GF-D8 (cell line): ENCODE measurements around the gene JAG1.

Experiments used
- DNase-seq: peaks from one replicate; lab custom pipeline; 2025; lab: John Stamatoyannopoulos, UW

The JAG1 gene

DNA sequence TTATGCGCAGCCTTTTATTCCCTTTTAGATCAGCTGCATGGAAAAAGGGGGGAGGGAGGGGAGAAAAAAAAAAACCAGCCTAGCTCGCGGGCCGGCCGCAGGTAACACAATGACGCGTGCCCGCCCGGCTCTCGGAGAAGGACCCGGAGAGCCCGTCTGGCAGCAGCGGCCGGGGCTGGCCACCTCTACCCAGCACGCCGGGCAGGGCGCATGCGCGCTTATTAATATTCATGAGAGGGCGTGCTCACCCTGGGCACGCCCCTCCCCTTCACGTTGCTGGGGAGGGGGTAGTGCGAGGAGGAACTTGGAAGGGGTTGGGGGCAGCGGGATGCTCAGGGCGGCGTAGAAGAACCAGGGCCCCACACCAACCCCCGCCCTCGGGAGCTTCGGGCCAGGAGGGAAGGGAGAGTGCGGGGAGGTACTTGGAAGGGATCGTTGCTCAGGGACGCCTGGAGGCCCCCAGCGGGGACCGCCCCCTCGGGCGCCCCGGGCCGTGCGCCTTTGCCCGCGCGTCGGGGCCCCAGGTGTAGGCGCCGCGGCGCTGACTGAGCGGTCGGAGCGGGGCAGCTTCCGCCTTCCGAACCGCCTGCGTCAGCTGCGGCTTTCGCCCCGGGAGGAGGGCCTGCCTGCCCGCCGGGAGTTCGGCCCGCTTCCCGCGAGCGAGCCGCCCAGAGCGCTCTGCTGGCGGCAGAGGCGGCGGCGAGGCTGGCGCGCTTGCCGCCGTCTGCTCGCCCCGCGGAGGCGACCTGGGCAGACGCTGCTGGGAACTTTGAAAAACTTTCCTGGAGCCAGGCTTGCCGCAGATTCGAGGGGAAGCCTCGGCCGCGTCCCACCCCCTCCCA lies at the start of gene JAG1:
Gene JAG1, minus strand, starts transcription at position 158 of the 842 bp plus-strand sequence. CDS start 469 bp downstream, outside the sequence.
- DNase-seq: peak; percentile 82

DNA sequence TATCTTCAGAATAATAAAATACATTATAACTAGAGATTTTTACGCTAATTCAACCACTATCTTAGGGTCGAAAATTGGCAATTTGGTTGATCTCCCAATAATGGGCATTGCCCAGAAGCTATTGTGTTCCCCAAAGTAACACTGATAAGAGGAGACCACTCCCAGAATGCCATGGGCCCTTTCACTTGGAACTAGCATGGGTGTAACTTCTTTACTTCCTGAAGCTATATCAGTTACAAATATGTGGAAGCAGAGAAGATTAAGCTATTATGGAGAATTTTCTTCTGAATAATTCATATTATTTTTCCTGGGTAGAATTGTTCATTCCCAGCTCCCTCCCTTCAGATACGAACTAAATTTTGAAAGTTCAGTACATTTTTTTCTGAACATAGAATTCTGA lies 48.2 kb upstream of the JAG1 start:
- DNase-seq: no peak

DNA sequence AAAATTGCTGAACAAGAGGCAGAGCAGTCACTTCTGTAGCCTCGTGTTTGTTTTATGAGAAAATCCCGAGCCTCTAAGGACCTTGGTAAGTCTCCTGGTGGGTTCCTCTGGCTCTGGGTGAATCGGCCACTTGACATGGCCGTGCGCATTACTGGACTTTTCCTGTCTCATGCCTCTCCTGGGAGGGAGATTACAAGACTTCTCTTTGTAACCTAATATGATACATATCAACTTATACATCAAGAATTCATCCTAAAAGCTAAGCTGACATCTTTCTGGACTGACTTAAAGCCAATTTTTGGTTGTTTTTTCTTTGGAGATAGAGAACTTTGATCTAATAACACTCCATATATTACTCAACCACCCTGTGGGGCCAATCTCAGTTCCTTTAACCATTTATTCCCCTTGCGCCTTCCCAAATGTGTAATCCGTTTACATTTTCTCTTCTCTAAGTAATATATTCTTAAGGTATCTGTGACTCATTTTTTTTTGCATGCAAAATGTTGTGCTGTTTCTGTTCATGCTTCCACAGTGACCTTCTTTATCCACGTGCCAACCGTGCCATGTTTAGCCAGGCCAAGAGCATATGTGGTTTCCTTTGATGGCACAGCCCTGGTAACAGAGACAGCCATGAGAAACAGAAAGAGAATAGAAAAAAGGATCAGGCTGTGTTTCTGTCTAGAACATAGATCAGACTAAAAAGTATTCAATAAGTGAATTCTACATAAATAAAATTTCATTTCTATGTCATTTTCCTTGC lies 47.5 kb upstream of the JAG1 start:
- no peak for DNase-seq

DNA sequence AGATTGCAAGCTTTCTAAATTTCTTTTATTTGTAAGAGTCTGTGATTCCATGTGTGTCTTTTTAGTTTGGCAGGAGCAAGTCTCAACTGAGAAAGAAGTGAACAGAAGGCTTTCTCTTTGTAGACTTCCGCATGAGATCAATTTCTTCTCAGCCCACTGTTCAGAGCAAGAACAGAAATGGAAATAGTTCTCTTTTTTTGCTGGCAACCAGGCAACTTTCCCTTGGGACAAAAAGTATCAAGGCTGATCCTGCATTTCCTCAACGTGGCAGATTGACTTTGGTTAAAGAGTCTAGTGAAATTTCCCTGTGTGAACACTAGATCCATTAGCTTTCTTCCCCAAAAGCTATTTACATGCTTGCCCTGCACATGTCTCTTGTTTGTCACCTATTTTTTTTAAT lies 46.8 kb upstream of the JAG1 start:
- no peak for DNase-seq

DNA sequence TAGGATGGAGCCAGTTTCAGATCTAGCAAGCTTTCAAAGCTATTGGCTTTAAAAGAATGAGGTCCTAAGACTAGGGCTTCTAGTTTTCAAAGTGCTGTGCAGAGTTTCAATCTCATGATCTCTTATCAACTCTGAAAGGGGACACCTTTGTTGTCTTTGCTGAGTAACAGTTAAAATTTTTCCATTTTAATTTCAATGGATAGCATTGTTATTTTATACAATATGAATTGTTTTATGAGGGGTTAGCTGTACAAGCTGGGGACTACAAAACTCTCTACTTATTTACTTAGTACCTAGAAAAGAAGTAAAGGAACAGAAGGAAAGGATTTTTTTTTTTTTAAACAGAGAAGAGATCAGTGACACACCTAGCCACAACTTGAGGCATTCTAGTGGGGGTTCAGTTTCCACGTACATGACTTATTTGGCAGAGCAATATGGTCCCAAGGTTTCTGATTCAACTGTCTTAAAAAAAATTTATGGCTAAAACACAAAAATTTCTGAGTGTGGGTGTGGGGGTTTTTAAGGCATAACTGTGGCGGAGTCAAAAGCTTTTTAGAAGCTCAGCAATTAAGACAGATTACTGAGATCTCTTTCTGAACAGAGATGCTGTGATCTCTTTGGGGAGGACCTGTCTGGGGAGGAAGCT lies 46.1 kb upstream of the JAG1 start:
- no peak for DNase-seq

DNA sequence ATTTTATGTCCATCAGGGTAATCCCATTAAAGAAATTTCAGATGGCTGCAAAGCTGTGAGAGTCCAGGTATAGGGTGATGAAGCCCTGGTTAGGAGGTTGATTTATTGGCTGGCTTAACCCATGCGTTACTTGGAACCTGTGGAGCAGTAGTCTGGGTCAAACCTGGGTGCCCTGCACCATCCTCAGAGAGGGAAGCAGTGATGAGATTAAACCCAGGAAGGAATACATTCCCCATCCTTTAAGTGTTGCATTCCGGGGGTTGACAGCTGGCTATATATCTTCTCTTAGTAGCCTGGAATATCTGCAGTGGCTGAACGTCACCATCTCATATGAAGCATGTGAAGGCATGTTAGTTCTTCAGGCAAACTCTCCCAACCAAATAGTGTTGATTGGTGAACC lies 44.9 kb upstream of the JAG1 start:
- DNase-seq: no peak

DNA sequence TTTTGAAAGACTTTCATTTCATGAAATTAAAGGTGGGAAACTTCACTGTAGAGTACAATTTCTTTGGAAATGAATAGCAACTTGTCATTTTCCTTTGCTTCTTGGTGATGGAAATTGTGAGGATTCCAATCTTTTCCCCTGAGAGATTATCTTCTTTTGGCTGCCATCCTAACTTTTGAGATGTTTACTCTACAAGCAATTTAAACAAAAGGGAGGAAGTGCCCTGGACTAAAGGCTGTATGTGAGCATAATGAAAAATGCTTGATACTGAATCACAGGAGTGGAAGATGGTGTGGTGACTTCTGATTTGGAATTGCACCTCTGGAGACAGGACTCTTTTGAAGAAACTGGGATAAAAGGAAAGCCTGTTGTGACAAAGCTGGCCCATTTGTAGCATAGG lies 43.1 kb upstream of the JAG1 start:
- DNase-seq: no peak

DNA sequence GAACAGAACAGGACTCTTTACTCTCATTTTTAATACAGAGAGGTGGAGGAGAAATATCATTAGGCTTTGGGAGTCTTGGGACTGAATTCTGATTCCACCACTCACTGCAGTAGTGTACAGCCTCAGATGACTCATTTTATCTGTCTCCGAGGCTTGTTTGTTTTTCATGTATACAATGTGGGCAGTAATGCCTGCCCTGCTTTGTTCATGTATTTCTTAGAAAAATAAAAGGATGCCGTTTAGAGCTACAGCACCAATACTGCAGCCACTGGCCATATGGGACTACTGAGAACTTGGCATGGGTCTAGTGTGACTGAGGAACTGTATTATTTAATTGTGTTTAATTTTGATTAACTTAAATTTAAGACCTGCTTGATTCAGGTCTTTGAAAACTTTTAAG lies 41.2 kb upstream of the JAG1 start:
- DNase-seq: no peak

DNA sequence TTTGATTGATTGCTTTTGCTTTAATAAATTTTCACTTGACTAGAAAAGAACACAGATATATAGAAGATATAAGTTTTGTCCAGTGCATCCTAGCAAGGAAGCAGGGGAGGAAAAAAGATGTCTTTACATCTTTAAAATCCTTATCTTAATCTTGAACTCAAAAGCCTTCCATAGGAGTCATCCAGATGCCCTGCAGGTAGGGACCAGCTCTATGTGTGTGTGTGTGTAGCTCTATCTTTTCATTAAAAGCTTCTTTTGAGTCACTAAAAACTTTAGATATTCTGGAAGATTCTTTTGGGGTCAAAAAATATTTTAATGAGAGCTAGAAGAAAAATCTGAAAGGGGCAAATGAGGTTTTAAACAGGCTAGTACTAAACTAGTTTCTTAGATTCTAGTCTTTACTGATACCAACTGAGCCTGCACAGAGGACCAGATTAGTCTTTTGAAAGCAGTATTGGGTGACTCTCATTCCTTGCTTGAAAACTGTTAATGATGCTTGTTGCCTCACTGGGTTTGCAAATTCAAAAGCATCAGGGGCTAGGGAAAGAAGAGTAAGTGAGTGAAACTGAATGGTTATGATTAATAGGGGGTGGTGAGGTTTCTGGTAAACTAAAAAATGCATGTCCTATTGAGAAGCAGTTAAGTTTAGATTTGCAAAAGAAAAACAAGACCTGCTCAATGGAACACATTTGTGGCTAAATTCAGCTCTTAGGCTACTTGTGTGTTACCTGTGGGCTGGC lies 40.6 kb upstream of the JAG1 start:
- no peak for DNase-seq

DNA sequence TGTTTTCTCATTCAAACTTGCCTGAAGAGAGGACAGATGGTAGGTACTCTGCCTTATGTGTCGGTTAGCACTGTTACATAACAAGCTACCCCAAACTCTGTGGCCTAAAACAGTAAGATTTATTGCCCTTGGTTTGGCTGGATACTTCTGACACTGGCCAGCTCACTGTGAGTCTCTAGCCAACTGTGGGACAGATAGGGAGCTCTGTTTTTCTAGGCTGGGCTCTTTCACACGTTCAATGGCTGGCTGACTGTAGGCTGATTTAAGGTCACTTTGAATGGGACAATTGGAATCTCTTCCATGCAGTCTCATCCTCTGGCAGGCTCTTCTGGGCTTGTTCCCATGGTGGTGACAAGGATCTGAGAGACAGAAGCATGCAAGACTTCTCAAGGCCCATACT lies 39.4 kb upstream of the JAG1 start:
- DNase-seq: no peak

DNA sequence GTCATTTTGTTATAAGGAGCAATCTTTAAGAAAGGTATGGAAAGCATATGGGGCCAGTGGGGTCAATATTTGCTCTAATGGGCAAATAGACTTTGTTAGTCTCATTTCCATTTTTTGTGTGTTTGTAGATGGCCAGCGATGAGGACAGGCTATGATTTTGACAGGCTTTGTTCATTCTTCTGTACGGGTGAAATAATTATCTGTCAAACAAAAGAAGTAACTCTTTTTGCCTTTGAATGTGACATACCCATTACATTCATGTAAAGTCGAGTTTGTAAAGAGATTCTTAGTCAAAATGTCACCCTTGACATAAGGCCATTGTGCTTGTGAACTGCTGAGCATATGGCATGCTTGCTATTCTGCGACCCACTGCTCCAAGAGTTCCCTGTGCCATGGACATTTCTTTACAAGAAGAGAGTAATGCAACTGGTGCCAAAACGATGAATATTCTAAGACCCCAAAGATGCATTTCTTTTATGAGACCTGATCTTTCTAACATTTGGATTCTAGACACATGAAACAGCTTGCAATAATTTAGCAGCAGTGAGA lies 38.2 kb upstream of the JAG1 start:
- DNase-seq: no peak

DNA sequence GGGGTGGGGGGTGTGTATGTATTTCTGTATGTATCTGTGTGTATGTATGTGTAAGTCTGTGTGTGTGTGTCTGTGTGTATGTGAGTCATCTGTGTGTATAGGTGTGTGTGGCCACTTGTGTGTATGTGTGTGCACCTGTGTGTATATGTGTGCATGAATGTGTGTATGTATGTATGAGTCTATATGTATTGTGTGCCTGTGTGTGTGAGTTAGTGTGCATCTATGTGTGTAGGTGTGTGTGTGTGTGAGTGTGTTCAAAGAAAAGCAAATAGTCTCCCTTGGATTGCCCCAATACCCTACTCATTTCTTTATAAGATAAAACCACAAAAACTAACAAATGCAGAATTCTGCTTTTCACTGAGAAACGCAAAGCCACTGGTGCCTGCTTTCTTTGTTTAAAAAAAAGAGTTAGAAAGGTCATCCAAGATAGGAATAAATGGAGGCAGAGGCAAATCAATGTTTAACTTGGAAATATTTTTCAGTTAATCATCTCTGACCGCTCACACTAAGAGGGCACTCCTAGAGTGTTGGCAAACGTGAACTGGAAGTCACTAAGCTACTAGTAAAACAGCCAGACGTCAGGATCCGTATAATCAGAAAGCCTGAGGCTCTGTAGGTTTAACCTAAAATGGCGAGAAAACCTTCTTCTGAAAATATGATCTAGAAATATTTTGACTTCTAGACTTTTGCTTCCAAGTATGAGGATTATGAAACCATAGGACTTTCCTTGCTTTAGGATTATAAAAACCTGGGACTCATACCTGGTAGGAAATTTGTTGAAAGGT lies 37.4 kb upstream of the JAG1 start:
- no peak for DNase-seq

DNA sequence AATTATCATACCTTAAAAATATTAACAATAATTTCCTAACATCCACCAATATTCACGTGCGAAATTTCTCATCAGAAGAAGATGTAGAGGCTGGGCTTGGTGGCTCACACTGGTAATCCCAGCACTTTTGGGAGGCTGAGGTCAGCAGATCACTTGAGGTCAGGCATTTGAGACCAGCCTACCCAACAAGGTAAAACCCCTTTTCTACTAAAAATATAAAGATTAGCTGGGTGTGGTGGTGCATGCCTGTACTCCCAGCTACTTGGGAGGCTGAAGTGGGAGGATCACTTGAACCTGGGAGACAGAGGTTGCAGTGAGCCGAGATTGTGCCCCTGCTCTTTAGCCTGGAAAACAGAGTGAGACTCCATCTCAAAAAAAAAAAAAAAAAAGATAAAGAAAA lies 36.1 kb upstream of the JAG1 start:
- DNase-seq: no peak

DNA sequence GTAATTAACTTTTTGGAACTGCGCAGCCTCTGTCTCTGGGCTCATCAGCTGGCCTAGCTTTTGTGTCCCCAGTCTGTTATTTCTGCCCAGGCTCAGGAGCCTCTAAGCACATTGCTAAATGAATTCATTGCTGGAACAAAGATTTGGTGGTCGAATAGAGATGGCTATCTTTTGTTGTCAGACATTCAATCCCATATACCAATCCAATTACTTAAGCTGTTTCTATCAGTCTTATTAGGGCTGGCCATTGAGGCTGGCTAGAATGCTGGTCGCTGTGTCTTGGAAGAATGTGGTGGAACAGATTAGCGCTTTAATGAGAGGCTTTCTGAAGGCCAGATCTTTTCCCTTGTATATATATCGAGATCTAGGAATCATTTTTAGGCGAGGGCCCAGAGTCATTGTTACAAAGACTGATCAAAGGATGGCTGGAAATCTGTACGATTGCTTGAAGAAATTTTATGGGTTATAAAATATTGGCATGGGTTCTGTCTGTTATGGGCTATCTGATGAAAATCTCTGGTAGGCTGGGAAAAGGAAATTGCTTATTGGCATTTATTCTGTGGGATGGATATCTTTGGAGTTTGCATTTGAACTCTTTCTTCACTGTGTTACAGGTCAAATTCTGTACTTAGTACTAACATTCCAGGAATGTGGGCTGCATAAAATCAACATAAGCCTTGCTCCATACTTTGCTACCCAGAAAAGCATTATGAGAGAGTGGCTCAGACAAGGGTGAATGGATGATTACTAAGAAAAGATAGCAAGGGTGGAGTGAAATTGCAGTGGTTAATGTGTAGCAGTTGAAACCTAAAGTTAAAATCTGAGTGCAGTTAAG lies 34.8 kb upstream of the JAG1 start:
- no peak for DNase-seq

DNA sequence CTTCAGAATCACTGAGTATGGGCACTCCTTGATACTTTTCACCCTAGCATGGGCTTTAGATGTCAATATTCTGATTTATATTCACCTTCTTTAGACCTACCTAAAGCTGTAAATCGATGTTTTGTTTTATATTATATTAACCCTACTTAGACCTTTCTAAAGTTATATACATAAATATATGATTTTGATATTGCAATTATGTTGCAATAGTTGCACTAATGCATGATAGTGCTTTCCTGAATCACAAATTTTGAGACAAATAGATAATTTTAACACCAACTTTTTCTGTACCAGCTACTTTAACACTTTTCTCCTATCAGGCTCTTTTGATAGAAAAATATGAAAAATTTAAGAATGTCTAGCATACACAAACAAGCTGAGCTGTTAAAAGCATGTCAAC lies 34.0 kb upstream of the JAG1 start:
- DNase-seq: no peak

DNA sequence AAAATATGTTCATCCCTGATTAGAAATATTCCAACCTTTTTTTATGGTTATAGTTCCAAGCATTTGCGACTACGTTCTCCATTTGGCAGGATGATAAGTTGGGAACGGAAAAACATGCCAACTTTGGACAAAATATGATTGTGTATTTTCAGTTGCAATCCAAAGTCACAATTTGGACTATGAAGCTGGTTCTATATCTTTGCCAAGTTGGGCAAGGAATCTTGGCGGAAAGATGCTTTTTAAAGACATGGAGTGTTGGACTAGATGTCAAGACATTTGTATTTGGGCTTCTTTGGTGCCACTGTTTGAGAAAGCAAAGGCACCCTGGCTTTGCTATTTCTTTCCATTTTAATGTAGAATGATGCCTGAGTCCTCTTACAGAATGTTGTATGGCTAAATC lies 33.3 kb upstream of the JAG1 start:
- no peak for DNase-seq

DNA sequence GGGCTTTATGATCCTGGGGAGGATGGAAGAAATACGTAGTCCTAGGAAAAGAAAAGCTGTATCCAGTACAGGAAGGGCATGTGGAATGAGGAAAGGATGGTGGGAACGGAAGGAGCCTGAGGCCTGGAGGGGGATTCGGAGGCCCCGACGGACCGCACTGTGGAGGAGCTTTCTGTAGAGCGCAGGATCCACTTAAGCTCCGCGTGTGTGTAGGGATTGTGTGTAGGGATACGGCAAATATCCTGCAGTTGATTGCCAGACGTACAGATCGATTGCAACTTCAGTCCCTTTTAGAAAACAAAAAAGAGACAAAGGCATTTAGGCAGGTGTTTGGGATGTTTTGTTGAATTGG lies 32.6 kb upstream of the JAG1 start:
- no peak for DNase-seq

DNA sequence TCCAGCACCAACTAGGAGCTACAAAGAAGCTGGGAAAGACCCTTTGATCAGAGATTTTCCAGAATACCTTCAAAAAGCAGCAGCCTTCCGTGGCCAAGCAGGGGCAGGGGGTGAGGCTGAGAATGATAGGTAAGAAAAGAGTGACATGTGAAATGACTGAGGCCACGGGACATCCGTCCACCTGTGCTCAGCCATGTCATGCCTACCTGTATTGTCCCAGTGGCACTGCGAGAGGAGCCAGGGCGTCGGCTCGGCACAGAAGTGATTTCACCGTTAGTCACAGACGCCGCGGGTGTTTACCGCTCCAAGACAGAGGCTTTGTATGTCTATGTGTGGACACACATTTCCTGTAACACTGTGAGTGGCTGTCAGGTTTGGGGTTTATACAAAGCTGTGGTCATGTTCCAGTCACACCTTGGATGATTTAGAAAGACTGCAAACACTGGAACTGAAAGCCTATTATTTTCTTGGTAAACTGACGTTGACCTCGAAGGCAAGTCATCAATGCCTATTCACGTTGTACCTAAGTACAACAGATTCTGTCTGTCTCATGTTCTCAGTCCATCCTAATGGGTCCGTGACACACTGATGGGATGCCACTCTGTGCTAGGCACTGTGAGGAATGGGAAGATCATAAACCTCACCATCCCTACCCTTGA lies 32.1 kb upstream of the JAG1 start:
- no peak for DNase-seq

DNA sequence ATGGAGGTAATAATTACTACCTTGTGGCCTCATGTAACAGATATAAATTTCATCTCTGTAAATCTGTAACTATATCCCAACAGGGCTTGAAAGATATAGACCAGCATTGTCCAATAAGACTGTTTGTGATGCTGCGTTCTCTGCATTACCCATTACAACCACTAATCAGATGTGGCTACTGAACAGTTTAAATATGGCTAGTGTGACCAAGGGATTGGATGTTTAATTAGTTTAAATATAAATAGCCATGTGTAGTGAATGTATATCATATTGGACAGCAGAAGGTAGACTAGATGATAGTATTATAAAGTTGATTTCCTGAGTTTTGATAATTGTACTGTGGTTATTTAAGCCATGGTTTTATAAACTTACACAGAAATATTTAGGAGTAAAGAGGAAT lies 27.8 kb upstream of the JAG1 start:
- no peak for DNase-seq

DNA sequence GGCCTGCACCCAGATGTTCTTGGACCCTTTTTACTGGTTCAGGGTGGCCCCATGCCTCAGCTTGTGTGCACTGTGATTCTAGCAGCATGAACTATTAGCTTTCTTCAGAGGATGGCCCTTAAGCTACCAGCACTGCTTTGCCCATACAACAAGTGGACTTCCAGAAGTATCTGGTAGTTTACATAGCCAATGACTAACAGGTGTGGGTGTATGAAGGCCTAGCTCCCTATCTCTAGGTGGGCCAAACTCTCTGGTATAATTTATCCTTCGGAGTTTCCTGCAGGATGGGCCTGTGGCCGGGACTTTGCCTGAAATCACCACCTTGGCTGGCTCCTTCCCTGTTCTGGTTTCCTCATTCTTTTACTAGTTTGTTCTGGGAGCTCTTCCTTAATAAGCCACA lies 26.1 kb upstream of the JAG1 start:
- DNase-seq: no peak
